Activated naive CD8-positive, alpha-beta T cell (primary cell): ENCODE measurements around the gene PCDHGA3.
"Not testable (repeated sequence)": the region's sequence is repeated elsewhere in the genome, so short reads cannot be mapped to it uniquely, and the experiment has no call there.

Experiments
- H3K27ac Mint-ChIP-seq: one replicate; pipeline ENCODE4 v1.8.0; 2021; ENCODE audit warnings: mixed read lengths
- H3K27me3 Mint-ChIP-seq: one replicate; pipeline ENCODE4 v1.8.0; 2021; ENCODE audit warnings: mixed read lengths
- H3K36me3 Mint-ChIP-seq: one replicate; pipeline ENCODE4 v1.8.0; 2021; ENCODE audit warnings: mixed read lengths
- H3K4me1 Mint-ChIP-seq: one replicate; pipeline ENCODE4 v1.8.0; 2021; ENCODE audit warnings: low read depth, mixed read lengths
- H3K4me3 Mint-ChIP-seq: one replicate; pipeline ENCODE4 v1.8.0; 2021; ENCODE audit warnings: mild to moderate bottlenecking, mixed read lengths
- H3K9me3 Mint-ChIP-seq: one replicate; pipeline ENCODE4 v1.8.0; 2021; ENCODE audit warnings: low read depth, mixed read lengths

The PCDHGA3 gene

DNA sequence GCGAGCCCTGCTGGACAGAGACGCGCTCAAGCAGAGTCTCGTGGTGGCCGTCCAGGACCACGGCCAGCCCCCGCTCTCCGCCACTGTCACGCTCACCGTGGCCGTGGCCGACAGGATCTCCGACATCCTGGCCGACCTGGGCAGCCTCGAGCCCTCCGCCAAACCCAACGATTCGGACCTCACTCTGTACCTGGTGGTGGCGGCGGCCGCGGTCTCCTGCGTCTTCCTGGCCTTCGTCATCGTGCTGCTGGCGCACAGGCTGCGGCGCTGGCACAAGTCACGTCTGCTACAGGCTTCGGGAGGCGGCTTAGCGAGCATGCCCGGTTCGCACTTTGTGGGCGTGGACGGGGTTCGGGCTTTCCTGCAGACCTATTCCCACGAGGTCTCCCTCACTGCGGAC, 11.1 kb upstream of the PCDHGA3 start:
- H3K9me3 Mint-ChIP-seq, result peaks cover 33% of the 10 kb centered on the region
- peaks cover 41% of the 10 kb centered on the region for H3K36me3 Mint-ChIP-seq
- not testable (repeated sequence) for H3K4me1 Mint-ChIP-seq, H3K4me3 Mint-ChIP-seq, H3K27ac Mint-ChIP-seq
- peaks cover 64% of the 10 kb centered on the region for H3K27me3 Mint-ChIP-seq

DNA sequence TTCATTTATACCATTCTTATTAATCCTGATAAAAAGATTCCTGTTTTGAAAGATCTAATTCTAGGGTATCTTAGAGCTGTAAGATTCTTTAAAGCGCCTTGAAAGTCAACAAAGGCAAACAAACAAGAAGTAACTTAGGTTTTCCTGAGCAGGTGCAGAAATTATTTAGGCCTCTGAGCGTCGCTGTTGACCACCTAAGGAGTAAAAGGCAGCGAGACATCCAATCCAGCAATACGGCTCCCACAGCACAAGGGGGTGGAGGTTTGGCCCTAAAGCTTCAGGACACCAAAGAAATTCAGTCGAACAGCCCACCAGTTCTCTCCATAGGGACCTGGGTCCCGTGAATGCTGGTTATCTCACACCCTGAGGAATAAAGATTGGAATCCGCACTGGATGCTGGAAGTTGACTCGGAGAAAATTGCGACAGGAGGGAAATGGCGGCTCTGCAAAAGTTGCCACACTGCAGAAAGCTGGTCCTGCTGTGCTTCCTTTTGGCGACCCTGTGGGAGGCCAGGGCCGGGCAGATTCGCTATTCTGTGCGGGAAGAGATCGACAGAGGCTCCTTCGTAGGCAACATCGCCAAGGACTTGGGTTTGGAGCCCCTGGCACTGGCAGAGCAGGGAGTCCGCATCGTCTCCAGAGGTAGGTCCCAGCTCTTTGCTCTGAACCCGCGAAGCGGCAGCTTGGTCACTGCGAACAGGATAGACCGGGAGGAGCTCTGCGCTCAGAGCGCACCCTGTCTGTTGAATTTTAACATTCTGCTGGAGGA, 4.9 kb upstream of the PCDHGA3 start, which contains the start of gene PCDHGA2:
Gene PCDHGA2, plus strand, starts transcription at position 223 of the 769 bp plus-strand sequence.
- Mint-ChIP-seq H3K27me3 (peaks cover 70% of the 10 kb centered on the region), H3K4me3 (no peak within 1 kb of the TSS), H3K36me3 (peaks cover 47% of the 10 kb centered on the region), H3K9me3 (peaks cover 56% of the 10 kb centered on the region), H3K4me1 (no peaks in the 10 kb centered on the region), H3K27ac (no peak within 1 kb of the TSS)

GRCh38 chr5:141340781-141341354, 2.8 kb upstream of the PCDHGA3 start:
- not testable (repeated sequence) for H3K27ac Mint-ChIP-seq, H3K4me1 Mint-ChIP-seq, H3K4me3 Mint-ChIP-seq
- peaks cover 45% of the 10 kb centered on the region for H3K9me3 Mint-ChIP-seq
- H3K36me3 Mint-ChIP-seq, result peaks cover 42% of the 10 kb centered on the region
- H3K27me3 Mint-ChIP-seq, result peaks cover 66% of the 10 kb centered on the region

GRCh38 chr5:141342773-141343172, 856 bp upstream of the PCDHGA3 start:
- peaks cover 34% of the 10 kb centered on the region for H3K9me3 Mint-ChIP-seq
- no peak overlapping the region for H3K27ac Mint-ChIP-seq
- H3K36me3 Mint-ChIP-seq, result peaks cover 35% of the 10 kb centered on the region
- no peaks in the 10 kb centered on the region for H3K4me1 Mint-ChIP-seq
- no peak overlapping the region for H3K4me3 Mint-ChIP-seq
- peaks cover 64% of the 10 kb centered on the region for H3K27me3 Mint-ChIP-seq

GRCh38 chr5:141343953-141344463, 379 bp downstream of the PCDHGA3 start:
- H3K9me3 Mint-ChIP-seq, result peaks cover 24% of the 10 kb centered on the region
- peaks cover 62% of the 10 kb centered on the region for H3K27me3 Mint-ChIP-seq
- H3K27ac Mint-ChIP-seq, result no peak overlapping the region
- H3K36me3 Mint-ChIP-seq, result peaks cover 28% of the 10 kb centered on the region
- H3K4me1 Mint-ChIP-seq, result no peaks in the 10 kb centered on the region
- peak overlapping the region; percentile 51 for H3K4me3 Mint-ChIP-seq

DNA sequence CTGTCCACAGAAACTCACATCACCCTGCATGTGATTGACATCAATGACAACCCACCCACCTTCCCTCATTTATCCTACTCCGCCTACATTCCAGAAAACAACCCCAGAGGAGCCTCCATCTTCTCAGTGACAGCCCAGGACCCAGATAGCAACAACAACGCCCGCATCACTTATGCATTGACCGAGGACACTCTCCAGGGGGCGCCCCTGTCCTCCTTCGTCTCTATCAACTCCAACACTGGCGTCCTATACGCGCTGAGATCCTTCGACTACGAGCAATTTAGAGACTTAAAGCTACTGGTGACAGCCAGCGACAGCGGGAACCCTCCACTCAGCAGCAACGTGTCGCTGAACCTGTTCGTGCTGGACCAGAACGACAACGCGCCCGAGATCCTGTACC, 1.7 kb downstream of the PCDHGA3 start:
- H3K9me3 Mint-ChIP-seq, result peaks cover 20% of the 10 kb centered on the region
- no peaks in the 10 kb centered on the region for H3K4me1 Mint-ChIP-seq
- H3K27ac Mint-ChIP-seq, result no peak overlapping the region
- peaks cover 27% of the 10 kb centered on the region for H3K36me3 Mint-ChIP-seq
- H3K4me3 Mint-ChIP-seq, result no peak overlapping the region
- H3K27me3 Mint-ChIP-seq, result peaks cover 61% of the 10 kb centered on the region

DNA sequence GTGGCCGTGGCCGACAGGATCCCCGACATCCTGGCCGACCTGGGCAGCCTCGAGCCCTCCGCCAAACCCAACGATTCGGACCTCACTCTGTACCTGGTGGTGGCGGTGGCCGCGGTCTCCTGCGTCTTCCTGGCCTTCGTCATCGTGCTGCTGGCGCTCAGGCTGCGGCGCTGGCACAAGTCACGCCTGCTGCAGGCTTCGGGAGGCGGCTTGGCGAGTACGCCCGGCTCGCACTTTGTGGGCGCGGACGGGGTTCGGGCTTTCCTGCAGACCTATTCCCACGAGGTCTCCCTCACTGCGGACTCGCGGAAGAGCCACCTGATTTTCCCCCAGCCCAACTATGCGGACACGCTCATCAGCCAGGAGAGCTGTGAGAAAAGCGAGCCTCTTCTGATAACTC, 2.4 kb downstream of the PCDHGA3 start:
- peaks cover 26% of the 10 kb centered on the region for H3K36me3 Mint-ChIP-seq
- peaks cover 19% of the 10 kb centered on the region for H3K9me3 Mint-ChIP-seq
- not testable (repeated sequence) for H3K4me1 Mint-ChIP-seq, H3K4me3 Mint-ChIP-seq, H3K27ac Mint-ChIP-seq
- peaks cover 66% of the 10 kb centered on the region for H3K27me3 Mint-ChIP-seq

GRCh38 chr5:141349917-141350619, 6.4 kb downstream of the PCDHGA3 start, which contains the start of gene PCDHGB1:
TSS of gene PCDHGB1 (plus strand) at chr5:141350099. CDS start at chr5:141350261, 162 bp downstream.
- Mint-ChIP-seq H3K9me3 (no peaks in the 10 kb centered on the region), H3K27ac (no peak within 1 kb of the TSS), H3K4me1 (no peaks in the 10 kb centered on the region), H3K27me3 (peaks cover 59% of the 10 kb centered on the region), H3K4me3 (peak within 1 kb of the TSS; percentile 35), H3K36me3 (peaks cover 12% of the 10 kb centered on the region)

DNA sequence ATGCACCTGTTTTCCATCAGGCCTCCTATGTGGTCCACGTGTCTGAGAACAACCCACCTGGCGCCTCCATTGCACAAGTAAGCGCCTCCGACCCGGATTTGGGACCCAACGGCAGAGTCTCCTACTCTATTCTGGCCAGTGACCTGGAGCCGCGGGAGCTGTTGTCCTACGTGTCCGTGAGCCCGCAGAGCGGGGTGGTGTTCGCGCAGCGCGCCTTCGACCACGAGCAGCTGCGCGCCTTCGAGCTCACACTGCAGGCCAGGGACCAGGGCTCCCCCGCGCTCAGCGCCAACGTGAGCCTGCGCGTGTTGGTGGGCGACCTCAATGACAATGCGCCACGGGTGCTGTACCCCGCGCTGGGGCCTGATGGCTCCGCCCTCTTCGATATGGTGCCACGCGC, 8.0 kb downstream of the PCDHGA3 start:
- H3K27ac Mint-ChIP-seq, result no peak overlapping the region
- peaks cover 5% of the 10 kb centered on the region for H3K9me3 Mint-ChIP-seq
- peaks cover 10% of the 10 kb centered on the region for H3K36me3 Mint-ChIP-seq
- H3K27me3 Mint-ChIP-seq, result peaks cover 57% of the 10 kb centered on the region
- H3K4me3 Mint-ChIP-seq, result no peak overlapping the region
- H3K4me1 Mint-ChIP-seq, result no peaks in the 10 kb centered on the region

GRCh38 chr5:141354900-141355469, 11.4 kb downstream of the PCDHGA3 start, which contains the start of gene PCDHGA4:
TSS of gene PCDHGA4 (plus strand) at chr5:141355021. CDS start at chr5:141355108, 87 bp downstream.
- Mint-ChIP-seq H3K4me3 (peak within 1 kb of the TSS; percentile 9), H3K27ac (no peak within 1 kb of the TSS), H3K36me3 (peaks cover 15% of the 10 kb centered on the region), H3K4me1 (peaks cover 1% of the 10 kb centered on the region), H3K9me3 (peaks cover 9% of the 10 kb centered on the region), H3K27me3 (peaks cover 53% of the 10 kb centered on the region)

DNA sequence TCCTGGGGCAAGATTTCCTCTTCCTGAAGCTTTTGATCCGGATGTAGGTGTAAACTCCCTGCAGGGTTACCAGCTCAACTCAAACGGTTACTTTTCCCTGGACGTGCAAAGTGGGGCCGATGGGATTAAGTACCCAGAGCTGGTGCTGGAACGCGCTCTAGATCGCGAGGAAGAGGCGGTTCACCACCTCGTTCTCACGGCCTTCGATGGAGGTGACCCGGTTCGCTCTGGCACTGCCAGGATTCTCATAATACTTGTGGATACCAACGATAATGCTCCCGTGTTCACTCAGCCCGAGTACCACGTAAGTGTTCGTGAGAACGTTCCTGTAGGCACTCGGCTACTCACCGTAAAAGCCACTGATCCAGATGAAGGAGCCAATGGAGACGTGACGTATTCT, 12.0 kb downstream of the PCDHGA3 start:
- Mint-ChIP-seq H3K9me3 (peaks cover 9% of the 10 kb centered on the region), H3K4me1 (peaks cover 1% of the 10 kb centered on the region), H3K4me3 (peak overlapping the region; percentile 9), H3K36me3 (peaks cover 13% of the 10 kb centered on the region), H3K27ac (no peak overlapping the region), H3K27me3 (peaks cover 52% of the 10 kb centered on the region)

DNA sequence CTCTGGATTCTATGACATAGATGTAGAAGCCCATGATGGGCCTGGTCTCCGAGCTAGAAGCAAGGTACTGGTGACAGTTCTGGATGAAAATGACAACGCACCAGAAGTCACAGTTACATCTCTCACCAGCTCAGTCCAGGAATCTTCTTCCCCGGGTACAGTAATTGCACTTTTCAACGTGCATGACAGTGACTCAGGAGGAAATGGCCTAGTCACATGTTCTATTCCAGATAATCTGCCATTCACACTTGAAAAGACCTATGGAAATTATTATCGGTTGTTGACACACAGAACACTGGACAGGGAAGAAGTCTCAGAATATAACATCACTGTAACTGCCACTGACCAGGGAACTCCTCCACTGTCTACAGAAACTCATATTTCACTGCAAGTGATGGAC, 12.5 kb downstream of the PCDHGA3 start:
- H3K27ac Mint-ChIP-seq, result no peak overlapping the region
- peaks cover 16% of the 10 kb centered on the region for H3K36me3 Mint-ChIP-seq
- peaks cover 1% of the 10 kb centered on the region for H3K4me1 Mint-ChIP-seq
- H3K4me3 Mint-ChIP-seq, result peak overlapping the region; percentile 9
- peaks cover 52% of the 10 kb centered on the region for H3K27me3 Mint-ChIP-seq
- peaks cover 9% of the 10 kb centered on the region for H3K9me3 Mint-ChIP-seq

GRCh38 chr5:141356950-141357349, 13.3 kb downstream of the PCDHGA3 start:
- peaks cover 54% of the 10 kb centered on the region for H3K27me3 Mint-ChIP-seq
- H3K4me3 Mint-ChIP-seq, result no peak overlapping the region
- no peak overlapping the region for H3K27ac Mint-ChIP-seq
- H3K9me3 Mint-ChIP-seq, result peaks cover 9% of the 10 kb centered on the region
- peaks cover 16% of the 10 kb centered on the region for H3K36me3 Mint-ChIP-seq
- peaks cover 1% of the 10 kb centered on the region for H3K4me1 Mint-ChIP-seq

GRCh38 chr5:141359790-141360426, 16.3 kb downstream of the PCDHGA3 start, which contains the start of gene PCDHGB2:
TSS of gene PCDHGB2 (plus strand) at chr5:141359994. CDS start at chr5:141360136, 142 bp downstream.
- Mint-ChIP-seq H3K9me3 (peaks cover 14% of the 10 kb centered on the region), H3K4me3 (peak within 1 kb of the TSS; percentile 91), H3K4me1 (peaks cover 3% of the 10 kb centered on the region), H3K27me3 (peaks cover 61% of the 10 kb centered on the region), H3K27ac (no peak within 1 kb of the TSS), H3K36me3 (peaks cover 27% of the 10 kb centered on the region)
